BLaER1 treated with 17β-estradiol and CSF1 and Interleukin-3, amounts not matched to agents 10 nM and 100 nM (cell line): Measurements from ENCODE around the gene PSAPL1.
A peak's percentile ranks its signal among the peaks of the same experiment; 100 is the strongest.

Experiments
- H3K27ac ChIP-seq, 11 experiments: shearing (Covaris generic); formaldehyde crosslinking; 2 replicates each; pipeline ENCODE4 v1.8.1; 2022
- H3K27me3 ChIP-seq, 11 experiments: shearing (Covaris generic); formaldehyde crosslinking; 2 replicates each; pipeline ENCODE4 v1.8.1; 2022
- H3K36me3 ChIP-seq, 11 experiments: shearing (Covaris generic); formaldehyde crosslinking; 2 replicates each; pipeline ENCODE4 v1.8.1; 2022
- H3K4me1 ChIP-seq, 10 experiments: shearing (Covaris generic); formaldehyde crosslinking; 2 replicates each; pipeline ENCODE4 v1.8.1; 2022
- H3K4me2 ChIP-seq, 11 experiments: shearing (Covaris generic); formaldehyde crosslinking; 2 replicates each; pipeline ENCODE4 v1.8.1; 2022
- H3K4me3 ChIP-seq, 10 experiments: shearing (Covaris generic); formaldehyde crosslinking; 2 replicates each; pipeline ENCODE4 v1.8.1; 2022
- H3K9ac ChIP-seq, 11 experiments: shearing (Covaris generic); formaldehyde crosslinking; 2 replicates each; pipeline ENCODE4 v1.8.1; 2022
- H3K9me3 ChIP-seq, 11 experiments: shearing (Covaris generic); formaldehyde crosslinking; replicated peaks in 1 of 11; 2 replicates each; pipeline ENCODE4 v1.8.1; 2022
- H4K20me1 ChIP-seq, 11 experiments: shearing (Covaris generic); formaldehyde crosslinking; 2 replicates each; pipeline ENCODE4 v1.8.1; 2022
- Cebpa-rat ChIP-seq, 11 experiments: shearing (Covaris generic); IDR thresholded peaks; 2 replicates each; pipeline ENCODE4 v1.8.1; 2022

PSAPL1 gene

DNA sequence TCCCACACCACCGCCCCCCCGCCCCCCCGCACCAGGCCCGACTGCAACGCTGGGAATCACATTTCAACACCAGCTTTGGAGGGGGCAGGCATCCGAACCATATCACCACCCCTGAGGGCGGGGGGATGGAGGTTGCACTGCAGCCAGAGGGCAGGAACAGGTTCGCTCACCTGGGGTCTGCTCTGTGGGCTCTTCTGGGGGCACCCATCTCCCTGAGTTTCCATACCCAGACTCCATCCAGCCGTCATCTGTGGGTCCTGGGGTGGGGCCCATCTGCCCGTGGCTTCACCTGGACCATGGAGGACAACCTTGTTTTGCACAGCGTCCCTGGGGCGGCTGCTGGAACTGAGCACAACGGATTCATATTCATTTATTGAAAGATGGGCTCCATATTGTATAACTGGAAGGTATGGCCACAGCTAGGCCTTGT lies 6.9 kb downstream of the PSAPL1 start:
- no peak overlapping the region for H3K9ac ChIP-seq
- no peak overlapping the region for H3K4me2 ChIP-seq
- no peaks in the 10 kb centered on the region for H3K36me3 ChIP-seq
- H4K20me1 ChIP-seq, result peaks cover 0 to 27% (median 0%) of the 10 kb centered on the region in 11 experiments; a peak in 1 of 22 replicates
- TF ChIP-seq Cebpa-rat (IDR thresholded peaks at IDR 0.05), result no peak
- H3K27ac ChIP-seq, result no peak overlapping the region
- no peaks in the 10 kb centered on the region for H3K9me3 ChIP-seq
- no peak overlapping the region for H3K4me3 ChIP-seq
- no peaks in the 10 kb centered on the region for H3K27me3 ChIP-seq
- peaks cover 7 to 86% (median 46%) of the 10 kb centered on the region in 10 experiments; a peak in 19 of 20 replicates for H3K4me1 ChIP-seq

DNA sequence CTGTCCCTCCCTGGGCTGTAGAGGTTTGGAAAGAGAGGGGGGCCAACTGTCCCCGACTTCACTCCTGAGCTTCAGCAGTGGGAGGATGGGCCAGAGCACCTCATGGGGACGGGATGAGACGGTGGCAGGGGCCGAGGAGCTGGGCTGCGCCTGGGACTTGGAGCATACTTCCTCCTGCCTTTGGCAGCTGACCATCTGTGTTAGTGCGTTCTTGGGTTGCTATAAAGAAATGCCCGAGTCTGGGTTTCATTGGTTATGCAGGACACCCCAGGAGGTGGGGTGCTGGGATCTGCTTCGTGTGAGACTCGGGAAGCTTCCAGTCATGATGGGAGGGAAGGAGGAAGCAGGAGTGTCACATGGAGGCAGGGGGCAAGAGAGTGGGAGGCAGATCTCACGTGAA lies 7.4 kb downstream of the PSAPL1 start:
- H4K20me1 ChIP-seq, result peaks cover 0 to 22% (median 0%) of the 10 kb centered on the region in 11 experiments; a peak in 2 of 22 replicates
- no peak overlapping the region for H3K4me3 ChIP-seq
- TF ChIP-seq Cebpa-rat (IDR thresholded peaks at IDR 0.05), result no peak
- no peaks in the 10 kb centered on the region for H3K9me3 ChIP-seq
- H3K4me1 ChIP-seq, result peaks cover 7 to 84% (median 46%) of the 10 kb centered on the region in 10 experiments; a peak in 19 of 20 replicates
- peak overlapping the region in 8 of 11 experiments; percentile 4 to 66 (median 44); a peak in 12 of 22 replicates for H3K4me2 ChIP-seq
- no peaks in the 10 kb centered on the region for H3K27me3 ChIP-seq
- peak overlapping the region in 3 of 11 experiments; percentile 19 to 27 (median 24); a peak in 3 of 22 replicates for H3K9ac ChIP-seq
- no peaks in the 10 kb centered on the region for H3K36me3 ChIP-seq
- H3K27ac ChIP-seq, result peak overlapping the region in 2 of 11 experiments; percentile 7 to 17; a peak in 2 of 22 replicates

DNA sequence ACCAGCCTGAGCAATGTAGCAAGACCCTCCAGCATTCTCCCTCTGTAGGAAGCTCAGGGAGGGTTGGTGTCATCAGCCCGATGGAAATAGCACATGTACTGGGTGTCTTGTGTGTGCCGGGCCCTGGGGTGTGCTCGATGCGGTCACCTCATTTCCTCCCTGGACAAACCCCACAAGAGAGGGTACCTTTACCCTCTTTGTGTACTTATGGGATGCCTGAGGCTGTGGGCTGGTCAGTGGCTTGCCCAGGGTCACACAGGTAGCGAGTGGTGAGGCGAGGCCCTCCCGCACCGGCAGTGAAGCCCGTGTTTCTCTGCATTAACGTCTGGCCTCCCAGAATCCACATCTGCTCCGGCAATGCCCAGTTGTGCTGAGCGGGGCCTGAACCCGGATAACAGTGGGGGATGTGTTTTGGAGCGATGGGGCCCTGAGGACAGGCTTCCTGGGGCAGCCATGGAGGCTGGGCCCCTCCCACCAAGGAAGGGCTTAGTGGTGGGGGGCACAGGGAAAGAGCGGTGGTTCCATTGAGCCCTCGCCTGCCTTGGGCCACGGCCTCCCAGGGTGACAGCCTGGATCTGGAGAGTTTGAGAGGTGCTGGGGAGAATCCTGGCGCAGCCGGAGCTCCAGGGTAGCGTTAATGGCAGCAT lies 8.1 kb downstream of the PSAPL1 start:
- Histone ChIP-seq H3K4me1 (peaks cover 7 to 82% (median 42%) of the 10 kb centered on the region in 10 experiments; a peak in 19 of 20 replicates), H3K9ac (peak overlapping the region in 3 of 11 experiments; percentile 13 to 24 (median 19); a peak in 3 of 22 replicates), H3K27me3 (no peaks in the 10 kb centered on the region)

DNA sequence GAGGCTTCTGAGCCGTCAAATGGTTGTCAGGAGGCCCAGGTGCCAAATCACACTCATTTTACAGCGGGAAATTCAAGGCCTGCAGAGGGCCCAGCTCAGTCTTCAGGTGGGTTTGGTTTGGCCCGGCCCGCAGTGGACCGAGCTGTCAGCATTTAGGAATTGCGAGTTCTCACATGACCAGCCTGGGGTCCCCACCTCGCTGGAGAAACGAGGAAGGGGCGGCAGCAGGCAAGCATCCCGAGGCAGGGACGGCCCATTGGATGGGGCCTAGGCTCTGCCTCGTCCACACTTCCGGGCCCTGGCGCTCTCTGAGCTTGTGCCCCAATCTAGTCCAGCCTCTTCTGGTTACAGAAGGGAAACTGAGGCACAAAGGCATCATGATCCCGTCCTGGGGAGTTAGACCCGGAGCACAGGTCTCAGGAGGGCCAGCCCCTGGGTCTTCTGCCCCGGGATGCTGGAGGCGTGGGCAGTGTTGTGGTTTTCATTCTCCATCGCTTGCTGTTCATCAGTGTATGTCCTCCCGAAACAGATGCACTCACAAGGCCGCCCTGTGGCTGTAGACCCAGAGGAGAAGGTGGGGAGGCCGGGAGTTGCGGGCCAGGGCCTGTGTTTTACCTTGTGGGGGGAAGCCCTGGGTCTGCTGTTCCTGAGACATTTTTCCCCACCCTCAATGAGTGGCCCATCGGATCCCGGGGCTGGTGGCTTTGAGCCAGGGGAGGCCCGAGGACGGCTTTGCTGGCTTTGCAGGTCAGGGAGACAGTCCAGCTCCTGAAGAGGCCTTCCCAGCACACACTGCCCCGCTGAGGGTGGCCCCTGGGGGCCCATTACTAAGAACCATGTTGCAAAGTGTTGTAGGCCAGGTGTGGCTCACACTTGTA lies 8.9 kb downstream of the PSAPL1 start:
- H3K27me3 ChIP-seq, result no peaks in the 10 kb centered on the region
- TF ChIP-seq Cebpa-rat (IDR thresholded peaks at IDR 0.05), result no peak
- peak overlapping the region in 3 of 11 experiments; percentile 2 to 37 (median 24); a peak in 3 of 22 replicates for H3K9ac ChIP-seq
- H3K4me3 ChIP-seq, result no peak overlapping the region
- peaks cover 7 to 82% (median 43%) of the 10 kb centered on the region in 10 experiments; a peak in 19 of 20 replicates for H3K4me1 ChIP-seq
- H3K4me2 ChIP-seq, result peak overlapping the region in 8 of 11 experiments; percentile 9 to 66 (median 44); a peak in 15 of 22 replicates
- H4K20me1 ChIP-seq, result peaks cover 0 to 15% (median 0%) of the 10 kb centered on the region in 11 experiments; a peak in 2 of 22 replicates
- H3K9me3 ChIP-seq, result no peaks in the 10 kb centered on the region
- no peaks in the 10 kb centered on the region for H3K36me3 ChIP-seq
- H3K27ac ChIP-seq, result no peak overlapping the region

More for the DNA sequence above, 8.1 kb downstream of the PSAPL1 start:
- Histone ChIP-seq H3K27ac (peak overlapping the region in 2 of 11 experiments; percentile 7 to 17; a peak in 1 of 22 replicates), H3K4me2 (peak overlapping the region in 8 of 11 experiments; percentile 9 to 66 (median 44); a peak in 12 of 22 replicates), H3K4me3 (no peak overlapping the region), H3K9me3 (no peaks in the 10 kb centered on the region), H4K20me1 (peaks cover 0 to 22% (median 0%) of the 10 kb centered on the region in 11 experiments; a peak in 2 of 22 replicates), H3K36me3 (no peaks in the 10 kb centered on the region)
- TF ChIP-seq Cebpa-rat (IDR thresholded peaks at IDR 0.05), result no peak

DNA sequence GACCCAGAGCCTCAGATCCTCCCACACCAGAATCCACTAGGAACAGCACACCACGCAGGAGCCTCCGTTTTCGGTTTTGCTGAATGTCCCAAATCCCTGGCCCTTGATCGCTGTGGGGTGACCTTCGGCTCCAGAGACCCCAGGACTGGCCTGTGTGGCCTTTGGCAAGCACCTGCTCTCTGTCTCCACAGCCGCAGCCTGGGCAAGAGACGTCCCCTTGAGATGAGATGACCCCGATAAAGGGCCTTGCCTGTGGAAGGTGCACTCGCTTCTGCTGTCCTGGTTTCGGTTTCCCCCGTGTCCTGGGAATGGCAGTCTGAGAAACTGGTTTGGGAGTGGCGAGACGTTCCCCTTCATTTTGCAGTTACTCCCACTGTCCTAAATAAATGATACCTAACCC lies 9.6 kb downstream of the PSAPL1 start:
- Histone ChIP-seq H4K20me1 (peaks cover 0 to 8% (median 0%) of the 10 kb centered on the region in 11 experiments; a peak in 1 of 22 replicates), H3K36me3 (no peaks in the 10 kb centered on the region), H3K27ac (no peak overlapping the region), H3K9ac (no peak overlapping the region; a peak in 1 of 22 replicates), H3K4me1 (peaks cover 7 to 83% (median 39%) of the 10 kb centered on the region in 10 experiments; a peak in 19 of 20 replicates), H3K4me3 (no peak overlapping the region), H3K27me3 (no peaks in the 10 kb centered on the region), H3K9me3 (no peaks in the 10 kb centered on the region), H3K4me2 (peak overlapping the region in 3 of 11 experiments; percentile 44 to 66 (median 60); a peak in 3 of 22 replicates)
- no peak for TF ChIP-seq Cebpa-rat (IDR thresholded peaks at IDR 0.05)

DNA sequence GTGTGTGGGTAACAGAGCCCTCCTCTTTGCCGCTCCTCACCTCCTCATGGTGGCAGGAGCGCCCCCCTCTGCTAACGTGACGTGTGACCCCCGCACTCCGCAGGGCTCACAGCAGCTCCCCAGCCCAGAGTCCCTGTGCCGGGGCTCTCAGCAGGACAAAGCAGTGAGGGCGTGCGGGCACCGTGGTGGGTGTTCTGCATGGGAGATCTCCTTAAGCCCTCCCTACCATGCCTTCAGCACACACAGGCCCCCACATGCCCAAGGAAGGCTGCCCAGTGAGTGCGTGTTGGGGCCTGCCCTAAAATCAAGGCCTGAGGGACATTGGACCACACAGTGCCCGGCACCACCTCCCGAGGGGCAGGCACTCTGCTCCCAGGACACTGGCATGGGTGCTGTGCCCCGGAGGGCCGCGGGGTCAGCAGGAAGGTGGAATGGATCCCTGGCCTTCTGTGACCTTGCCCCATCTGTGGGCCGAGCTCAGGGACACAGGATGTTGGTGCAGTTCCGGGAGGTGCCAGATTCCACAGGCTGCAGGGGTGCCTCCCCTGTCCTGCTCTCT lies 10.1 kb downstream of the PSAPL1 start:
- Histone ChIP-seq H3K4me2 (peak overlapping the region in 2 of 11 experiments; percentile 44 to 66; a peak in 2 of 22 replicates), H3K36me3 (no peaks in the 10 kb centered on the region), H3K9ac (peak overlapping the region in 1 of 11 experiments; percentile 33; a peak in 1 of 22 replicates), H4K20me1 (peaks cover 0 to 8% (median 0%) of the 10 kb centered on the region in 11 experiments; a peak in 1 of 22 replicates), H3K27ac (no peak overlapping the region), H3K27me3 (no peaks in the 10 kb centered on the region), H3K4me3 (no peak overlapping the region), H3K4me1 (peaks cover 2 to 83% (median 37%) of the 10 kb centered on the region in 10 experiments; a peak in 19 of 20 replicates), H3K9me3 (no peaks in the 10 kb centered on the region)
- no peak for TF ChIP-seq Cebpa-rat (IDR thresholded peaks at IDR 0.05)

DNA sequence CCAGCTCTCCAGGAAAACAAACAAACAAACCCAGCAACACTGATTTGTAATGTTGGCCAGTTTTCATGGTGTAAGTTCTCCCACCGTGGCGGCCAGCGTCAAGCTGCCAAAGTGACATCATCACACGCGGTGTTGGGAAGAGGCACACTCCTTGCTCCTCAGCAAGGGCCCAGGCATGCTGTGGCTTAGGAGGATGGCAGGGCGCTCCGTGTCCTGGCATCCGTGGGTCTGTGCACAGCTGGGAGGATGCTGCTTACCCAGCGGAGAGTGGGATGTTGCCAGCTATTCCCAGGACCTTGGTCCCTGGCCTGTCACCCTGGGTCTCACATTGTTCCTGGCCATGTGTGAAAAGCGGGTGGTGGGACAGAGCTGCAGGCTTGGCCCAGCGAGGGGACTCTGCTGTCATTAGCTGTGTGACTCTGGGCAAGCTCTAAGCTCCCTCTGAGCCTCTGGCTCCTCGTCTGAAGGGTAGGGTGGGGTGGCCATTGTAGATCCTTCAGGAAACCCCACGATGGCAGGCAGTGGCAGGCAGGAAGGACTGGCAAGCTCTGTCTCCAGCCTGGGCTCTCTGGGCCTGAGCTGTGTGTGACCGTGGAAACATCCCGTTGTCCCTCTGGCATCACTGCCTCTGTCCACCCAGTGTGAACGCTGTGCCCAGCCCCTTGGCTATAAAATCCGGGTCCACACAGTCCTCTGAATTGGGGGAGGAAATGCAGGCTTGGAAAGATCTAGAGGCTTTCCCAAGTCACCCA lies 10.8 kb downstream of the PSAPL1 start:
- Histone ChIP-seq H3K27me3 (no peaks in the 10 kb centered on the region), H3K9ac (no peak overlapping the region), H3K36me3 (no peaks in the 10 kb centered on the region), H3K4me1 (peaks cover 0 to 83% (median 40%) of the 10 kb centered on the region in 10 experiments; a peak in 15 of 20 replicates), H3K4me3 (no peak overlapping the region), H3K4me2 (no peak overlapping the region), H4K20me1 (peaks cover 0 to 8% (median 0%) of the 10 kb centered on the region in 11 experiments; a peak in 1 of 22 replicates), H3K27ac (no peak overlapping the region), H3K9me3 (peaks cover 0 to under 1% (median 0%) of the 10 kb centered on the region in 11 experiments; a peak in 1 of 22 replicates)
- TF ChIP-seq Cebpa-rat (IDR thresholded peaks at IDR 0.05), result no peak

DNA sequence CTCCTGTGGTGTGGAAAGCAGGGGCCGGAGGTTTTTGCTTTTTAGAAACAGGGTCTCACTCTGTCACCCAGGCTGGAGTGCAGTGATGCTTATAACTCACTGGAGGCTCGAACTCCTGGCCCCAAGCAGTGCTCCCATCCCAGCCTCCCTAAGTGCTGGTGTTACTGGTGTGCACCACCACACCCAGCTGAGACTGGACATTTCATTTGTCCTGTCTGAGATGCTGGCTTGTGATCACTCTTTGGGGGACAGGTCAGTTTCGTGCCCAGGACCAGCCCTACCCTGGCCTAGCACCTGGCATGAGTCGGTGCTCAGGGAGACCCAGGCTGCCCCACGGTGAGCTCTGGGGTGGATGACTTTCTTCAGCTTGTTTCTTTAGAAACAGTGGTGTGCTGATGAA lies 11.3 kb downstream of the PSAPL1 start:
- H3K4me1 ChIP-seq, result peaks cover 0 to 82% (median 41%) of the 10 kb centered on the region in 10 experiments; a peak in 16 of 20 replicates
- peaks cover 0 to 8% (median 0%) of the 10 kb centered on the region in 11 experiments; a peak in 1 of 22 replicates for H4K20me1 ChIP-seq
- peaks cover 0 to 7% (median 4%) of the 10 kb centered on the region in 11 experiments; a peak in 13 of 22 replicates for H3K9me3 ChIP-seq
- H3K36me3 ChIP-seq, result no peaks in the 10 kb centered on the region
- H3K27me3 ChIP-seq, result no peaks in the 10 kb centered on the region
- H3K4me2 ChIP-seq, result no peak overlapping the region
- H3K27ac ChIP-seq, result no peak overlapping the region
- TF ChIP-seq Cebpa-rat (IDR thresholded peaks at IDR 0.05), result no peak
- H3K4me3 ChIP-seq, result no peak overlapping the region
- no peak overlapping the region for H3K9ac ChIP-seq
